CD8-positive, alpha-beta memory T cell (primary cell): ENCODE results near the gene TAPT1. TPM values are rescaled to one million over a fixed set of nuclear protein-coding genes. Genes with fewer than 3 reads are reported as not detected.

Experiments
- CTCF ChIA-PET: fragments of 350-600 bp; sonication (Branson Sonifier 250); formaldehyde crosslinking; loops from one replicate; lab custom pipeline; 2021; ENCODE audit warnings: antibody characterized with exemption; lab: Charles Lee
- POLR2A ChIA-PET: fragments of 350-600 bp; sonication (Branson Sonifier 250); formaldehyde crosslinking; loops from one replicate; lab custom pipeline; 2021; ENCODE audit warnings: antibody characterized with exemption; lab: Charles Lee
- DNase-seq, 5 donors: peaks; one replicate each; pipeline versions ENCODE4 v3.0.0 to v3.0.0-alpha.2; 2020 to 2022; ENCODE audit warnings: mixed read lengths in 1 of 5
- H3K27ac ChIP-seq: one replicate; pipeline ENCODE4 v1.7.0; 2013; ENCODE audit warnings: low read depth, mild to moderate bottlenecking, low read length, moderate library complexity
- H3K27me3 ChIP-seq: 2 replicates; pipeline ENCODE4 v1.7.0; 2013; ENCODE audit warnings: low read length, mild to moderate bottlenecking; ENCODE audit not compliant: insufficient read depth, poor library complexity, severe bottlenecking
- H3K36me3 ChIP-seq: 2 replicates; pipeline ENCODE4 v1.7.0; 2013; ENCODE audit warnings: mild to moderate bottlenecking, low read length, moderate library complexity; ENCODE audit not compliant: insufficient read depth
- H3K4me1 ChIP-seq: 2 replicates; pipeline ENCODE4 v1.7.0; 2013; ENCODE audit warnings: mild to moderate bottlenecking, low read length, moderate library complexity; ENCODE audit not compliant: insufficient read depth
- H3K4me3 ChIP-seq: 2 replicates; pipeline ENCODE4 v1.7.0; 2013; ENCODE audit warnings: mild to moderate bottlenecking, low read length
- H3K9me3 ChIP-seq: 2 replicates; pipeline ENCODE4 v1.7.0; 2013; ENCODE audit warnings: mild to moderate bottlenecking, low read length
- H3K27ac Mint-ChIP-seq, 8 donors: one replicate each; pipeline ENCODE4 v1.8.0; 2020 to 2021; ENCODE audit warnings: mixed read lengths in 8 of 8, mild to moderate bottlenecking in 6 of 8, inconsistent platforms in 3 of 8, moderate library complexity in 3 of 8
- H3K27me3 Mint-ChIP-seq, 2 donors: one replicate each; pipeline ENCODE4 v1.8.0; 2020 to 2021; ENCODE audit warnings: mixed read lengths in 2 of 2, mild to moderate bottlenecking in 1 of 2, moderate library complexity in 1 of 2
- H3K36me3 Mint-ChIP-seq, 3 donors: one replicate each; pipeline ENCODE4 v1.8.0; 2020 to 2021; ENCODE audit warnings: mixed read lengths in 3 of 3, inconsistent platforms in 1 of 3, mild to moderate bottlenecking in 1 of 3
- H3K4me1 Mint-ChIP-seq, 3 donors: one replicate each; pipeline ENCODE4 v1.8.0; 2020 to 2021; ENCODE audit warnings: mixed read lengths in 3 of 3, inconsistent platforms in 1 of 3, mild to moderate bottlenecking in 1 of 3
- H3K4me3 Mint-ChIP-seq, 7 donors: one replicate each; pipeline ENCODE4 v1.8.0; 2020 to 2021; ENCODE audit warnings: mixed read lengths in 7 of 7, mild to moderate bottlenecking in 6 of 7, moderate library complexity in 4 of 7, inconsistent platforms in 2 of 7
- H3K9me3 Mint-ChIP-seq, 5 donors: one replicate each; pipeline ENCODE4 v1.8.0; 2020 to 2022; ENCODE audit warnings: mixed read lengths in 5 of 5, mild to moderate bottlenecking in 3 of 5, moderate library complexity in 2 of 5, inconsistent platforms in 1 of 5
- polyA plus RNA-seq: library from polyadenylated mRNA; unstranded; fragments of 300-500 nt; fragmentation: Illumina TruSeq; gene quantifications from one replicate; pipeline ENCODE4 v1.2.3, GENCODE V29; 2021
- total RNA-seq, 2 experiments: library from RNA; stranded (reverse); gene quantifications; one replicate each; pipeline ENCODE4 v1.2.3, GENCODE V29; 2021

TAPT1 gene
- total and polyA plus RNA-seq, 3 experiments from 2014 or later, result 19.1 to 27.6 (median 23.7) TPM

- POLR2A ChIA-PET, result no interaction called here
- Mint-ChIP-seq H3K27me3 (no peaks in the 10 kb centered on the region), H3K4me1 (peaks cover 21 to 36% (median 27%) of the 10 kb centered on the region in 3 donors), H3K27ac (peak overlapping the region in 5 of 8 donors; percentile 19 to 97 (median 64)), H3K36me3 (peaks cover 0 to 5% (median 0%) of the 10 kb centered on the region in 3 donors), H3K9me3 (no peaks in the 10 kb centered on the region), H3K4me3 (peak overlapping the region in 1 of 7 donors; percentile 65)
- Histone ChIP-seq H3K36me3 (no peaks in the 10 kb centered on the region), H3K4me1 (peaks cover 16% of the 10 kb centered on the region), H3K27ac (no peak overlapping the region), H3K27me3 (no peaks in the 10 kb centered on the region), H3K9me3 (no peaks in the 10 kb centered on the region), H3K4me3 (no peak overlapping the region)
- CTCF ChIA-PET, result no interaction called here
- no peak for DNase-seq
Measured at GRCh38 chr4:16229604-16230003, 3.3 kb upstream of the TAPT1 start.

- Histone ChIP-seq H3K36me3 (no peaks in the 10 kb centered on the region), H3K9me3 (no peaks in the 10 kb centered on the region), H3K27me3 (no peaks in the 10 kb centered on the region), H3K27ac (peak overlapping the region; percentile 62), H3K4me1 (peaks cover 37% of the 10 kb centered on the region), H3K4me3 (peak overlapping the region; percentile 72)
- ChIA-PET CTCF (interaction anchor here (1.1 kb wide), 1 partner anchor 8 kb away, joined by 3 read pairs; no protein-coding TSS in a partner anchor), POLR2A (no interaction called here)
- peak overlapping the region; percentile 94 to 98 (median 96) for H3K27ac Mint-ChIP-seq
- H3K4me1 Mint-ChIP-seq, result peaks cover 42 to 58% (median 48%) of the 10 kb centered on the region in 3 donors
- peak overlapping the region; percentile 90 to 96 (median 95) for H3K4me3 Mint-ChIP-seq
- H3K27me3 Mint-ChIP-seq, result no peaks in the 10 kb centered on the region
- H3K9me3 Mint-ChIP-seq, result no peaks in the 10 kb centered on the region
- peak in 3 of 5 donors; percentile 29 to 52 (median 47) for DNase-seq
- peaks cover 0 to 8% (median 0%) of the 10 kb centered on the region in 3 donors for H3K36me3 Mint-ChIP-seq
Measured at GRCh38 chr4:16227462-16227868, 1.2 kb upstream of the TAPT1 start.

GRCh38 chr4:16226816-16227461 is 668 bp upstream of the TAPT1 start:
- peak; percentile 13 to 51 (median 28) for DNase-seq
- CTCF ChIA-PET, result interaction anchor here (1.1 to 1.2 kb wide), 2 partner anchors 9 to 19 kb away, joined by 3 read pairs; no protein-coding TSS in a partner anchor
- peak overlapping the region; percentile 90 to 96 (median 95) for H3K4me3 Mint-ChIP-seq
- Histone ChIP-seq H3K4me1 (peaks cover 41% of the 10 kb centered on the region), H3K9me3 (no peaks in the 10 kb centered on the region), H3K27ac (peak overlapping the region; percentile 62), H3K27me3 (no peaks in the 10 kb centered on the region), H3K36me3 (no peaks in the 10 kb centered on the region), H3K4me3 (peak overlapping the region; percentile 72)
- peaks cover 41 to 63% (median 53%) of the 10 kb centered on the region in 3 donors for H3K4me1 Mint-ChIP-seq
- H3K27me3 Mint-ChIP-seq, result no peaks in the 10 kb centered on the region
- H3K9me3 Mint-ChIP-seq, result no peaks in the 10 kb centered on the region
- peak overlapping the region; percentile 94 to 98 (median 96) for H3K27ac Mint-ChIP-seq
- H3K36me3 Mint-ChIP-seq, result peaks cover 0 to 8% (median 0%) of the 10 kb centered on the region in 3 donors
- POLR2A ChIA-PET, result no interaction called here

- H3K27me3 Mint-ChIP-seq, result no peaks in the 10 kb centered on the region
- H3K36me3 Mint-ChIP-seq, result peaks cover 0 to 8% (median under 1%) of the 10 kb centered on the region in 3 donors
- Histone ChIP-seq H3K4me3 (peak overlapping the region; percentile 83), H3K36me3 (no peaks in the 10 kb centered on the region), H3K4me1 (peaks cover 44% of the 10 kb centered on the region), H3K27me3 (no peaks in the 10 kb centered on the region), H3K27ac (peak overlapping the region; percentile 35), H3K9me3 (no peaks in the 10 kb centered on the region)
- H3K9me3 Mint-ChIP-seq, result no peaks in the 10 kb centered on the region
- peak overlapping the region; percentile 88 to 94 (median 90) for H3K4me3 Mint-ChIP-seq
- peak overlapping the region; percentile 86 to 93 (median 91) for H3K27ac Mint-ChIP-seq
- H3K4me1 Mint-ChIP-seq, result peaks cover 39 to 64% (median 55%) of the 10 kb centered on the region in 3 donors
- CTCF ChIA-PET, result interaction anchor here (1.4 kb wide), 1 partner anchor 20 kb away, joined by 3 read pairs; no protein-coding TSS in a partner anchor
- peak in 2 of 5 donors; percentile 11 to 21 for DNase-seq
- POLR2A ChIA-PET, result no interaction called here
Measured at GRCh38 chr4:16225167-16225862, 956 bp downstream of the TAPT1 start.

GRCh38 chr4:16224264-16225166 is 1.8 kb downstream of the TAPT1 start:
- no peaks in the 10 kb centered on the region for H3K9me3 ChIP-seq
- peak overlapping the region; percentile 83 for H3K4me3 ChIP-seq
- DNase-seq, result peak in 1 of 5 donors; percentile 33
- H3K4me3 Mint-ChIP-seq, result peak overlapping the region; percentile 88 to 94 (median 90)
- peak overlapping the region; percentile 56 to 93 (median 88) for H3K27ac Mint-ChIP-seq
- peaks cover 44% of the 10 kb centered on the region for H3K4me1 ChIP-seq
- peak overlapping the region; percentile 35 for H3K27ac ChIP-seq
- H3K36me3 Mint-ChIP-seq, result peaks cover 0 to 13% (median 2%) of the 10 kb centered on the region in 3 donors
- H3K27me3 Mint-ChIP-seq, result no peaks in the 10 kb centered on the region
- peaks cover 7% of the 10 kb centered on the region for H3K36me3 ChIP-seq
- peaks cover 41 to 70% (median 59%) of the 10 kb centered on the region in 3 donors for H3K4me1 Mint-ChIP-seq
- ChIA-PET CTCF (interaction anchor here (1.4 kb wide), 1 partner anchor 19 kb away, joined by 3 read pairs; no protein-coding TSS in a partner anchor), POLR2A (interaction anchor here (0.6 kb wide), 1 partner anchor 546 kb away, joined by 5 read pairs; no protein-coding TSS in a partner anchor)
- H3K9me3 Mint-ChIP-seq, result no peaks in the 10 kb centered on the region
- no peaks in the 10 kb centered on the region for H3K27me3 ChIP-seq

GRCh38 chr4:16222957-16223527 is 3.2 kb downstream of the TAPT1 start:
- Histone ChIP-seq H3K27me3 (no peaks in the 10 kb centered on the region), H3K4me3 (peak overlapping the region; percentile 16), H3K4me1 (peaks cover 50% of the 10 kb centered on the region), H3K9me3 (no peaks in the 10 kb centered on the region), H3K27ac (no peak overlapping the region), H3K36me3 (peaks cover 7% of the 10 kb centered on the region)
- ChIA-PET CTCF (no interaction called here), POLR2A (no interaction called here)
- peak overlapping the region in 6 of 7 donors; percentile 8 to 94 (median 37) for H3K4me3 Mint-ChIP-seq
- no peaks in the 10 kb centered on the region for H3K27me3 Mint-ChIP-seq
- H3K4me1 Mint-ChIP-seq, result peaks cover 43 to 70% (median 59%) of the 10 kb centered on the region in 3 donors
- peak overlapping the region; percentile 12 to 93 (median 48) for H3K27ac Mint-ChIP-seq
- peaks cover 0 to 18% (median 2%) of the 10 kb centered on the region in 3 donors for H3K36me3 Mint-ChIP-seq
- no peaks in the 10 kb centered on the region for H3K9me3 Mint-ChIP-seq
- DNase-seq, result no peak

GRCh38 chr4:16218950-16219349 is 7.3 kb downstream of the TAPT1 start:
- H3K4me1 Mint-ChIP-seq, result peaks cover 59 to 80% (median 76%) of the 10 kb centered on the region in 3 donors
- H3K27ac ChIP-seq, result no peak overlapping the region
- no peaks in the 10 kb centered on the region for H3K27me3 Mint-ChIP-seq
- H3K9me3 Mint-ChIP-seq, result no peaks in the 10 kb centered on the region
- no peak overlapping the region for H3K4me3 ChIP-seq
- H3K36me3 Mint-ChIP-seq, result peaks cover 0 to 40% (median 21%) of the 10 kb centered on the region in 3 donors
- no peaks in the 10 kb centered on the region for H3K27me3 ChIP-seq
- H3K36me3 ChIP-seq, result peaks cover 7% of the 10 kb centered on the region
- ChIA-PET CTCF (interaction anchor here (1.0 to 1.3 kb wide), 2 partner anchors 11 to 13 kb away, joined by 3 read pairs; no protein-coding TSS in a partner anchor), POLR2A (no interaction called here)
- H3K4me1 ChIP-seq, result peaks cover 53% of the 10 kb centered on the region
- H3K9me3 ChIP-seq, result no peaks in the 10 kb centered on the region
- H3K4me3 Mint-ChIP-seq, result no peak overlapping the region
- H3K27ac Mint-ChIP-seq, result no peak overlapping the region
- DNase-seq, result no peak
